NCI-H82 treated with DMSO at 0.1 percent for 48 hours (cell line): ENCODE results near the gene COL19A1.

Source experiments
- DNase-seq: peaks from one replicate; lab custom pipeline; 2025; ENCODE audit not compliant: unreplicated experiment; lab: John Stamatoyannopoulos, UW

COL19A1 gene

GRCh38 chr6:70051197-70052124 lies 185.1 kb downstream of the COL19A1 start:
- no peak for DNase-seq

GRCh38 chr6:70059039-70059719 lies 192.8 kb downstream of the COL19A1 start:
- DNase-seq: no peak

GRCh38 chr6:70060680-70061079 lies 194.3 kb downstream of the COL19A1 start:
- DNase-seq: no peak

GRCh38 chr6:70061546-70061945 lies 195.2 kb downstream of the COL19A1 start:
- DNase-seq: no peak

GRCh38 chr6:70062010-70062409 lies 195.7 kb downstream of the COL19A1 start:
- DNase-seq: no peak

GRCh38 chr6:70072540-70073179 lies 206.3 kb downstream of the COL19A1 start:
- no peak for DNase-seq

- DNase-seq: no peak
These were observed 207.3 kb downstream of the COL19A1 start for GRCh38 chr6:70073637-70074036.

GRCh38 chr6:70079241-70079640 lies 212.9 kb downstream of the COL19A1 start:
- DNase-seq: no peak

GRCh38 chr6:70080443-70081070 lies 214.2 kb downstream of the COL19A1 start:
- no peak for DNase-seq

GRCh38 chr6:70082830-70083229 lies 216.5 kb downstream of the COL19A1 start:
- DNase-seq: no peak

GRCh38 chr6:70086806-70087205 lies 220.4 kb downstream of the COL19A1 start:
- no peak for DNase-seq

GRCh38 chr6:70094156-70094555 lies 227.8 kb downstream of the COL19A1 start:
- DNase-seq: no peak

GRCh38 chr6:70099732-70100131 lies 233.4 kb downstream of the COL19A1 start:
- no peak for DNase-seq

GRCh38 chr6:70103798-70104197 lies 237.4 kb downstream of the COL19A1 start:
- DNase-seq: no peak

- no peak for DNase-seq
These were observed 241.7 kb downstream of the COL19A1 start for GRCh38 chr6:70107852-70108629.

GRCh38 chr6:70110126-70111022 lies 244.0 kb downstream of the COL19A1 start:
- DNase-seq: no peak

GRCh38 chr6:70111737-70112136 lies 245.4 kb downstream of the COL19A1 start:
- no peak for DNase-seq

GRCh38 chr6:70112716-70113115 lies 246.4 kb downstream of the COL19A1 start:
- no peak for DNase-seq

- DNase-seq: no peak
These were observed 246.8 kb downstream of the COL19A1 start for GRCh38 chr6:70113171-70113570.
